ENCODE measurements around the gene C6orf141.
"Not testable (repeated sequence)": the region's sequence is repeated elsewhere in the genome, so short reads cannot be mapped to it uniquely, and the experiment has no call there.

C6orf141 gene

DNA sequence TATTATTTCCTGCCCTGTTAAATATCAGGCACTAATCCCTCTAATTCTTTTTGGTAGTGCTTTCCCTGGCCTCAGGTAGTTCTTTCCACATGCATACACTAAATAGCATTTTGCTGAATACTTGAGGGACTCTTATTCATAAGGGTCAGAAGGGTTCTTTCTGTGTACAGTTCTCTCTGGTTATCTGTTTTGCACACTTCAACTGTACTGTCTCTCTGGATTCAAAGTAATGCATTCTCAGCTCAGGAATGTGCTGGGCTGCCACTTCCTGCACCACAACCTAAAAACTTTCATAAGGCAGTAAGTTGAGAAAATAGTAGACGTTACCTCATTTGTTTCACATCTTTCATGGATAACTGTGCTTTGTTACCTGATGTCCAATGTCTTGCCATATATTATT lies 32.1 kb downstream of the C6orf141 start:
- DNase-seq: no peak

GRCh38 chr6:49587262-49587661 lies 36.8 kb downstream of the C6orf141 start:
- DNase-seq: not testable (repeated sequence)
